IMR-90 (cell line): ENCODE data around the gene SARS2. TPM values are rescaled to one million over a fixed set of nuclear protein-coding genes. Genes with fewer than 3 reads are reported as not detected.

Source experiments
- ATAC-seq: fragments of 200-7000 bp; cut with Tn5 transposase; 2 replicates; pipeline ENCODE4 v1.9.1; 2020; ENCODE audit warnings: low read depth, mild to moderate bottlenecking, moderate library complexity
- BruUV-seq: library from RNA; stranded (reverse); fragments of 400-500 nt; replicated peaks from 2 replicates; lab custom pipeline; 2021; lab: Mats Ljungman, UMichigan
- CTCF ChIA-PET: fragments of 300-600 bp; formaldehyde crosslinking; extraction: SDS; loops from one replicate; lab custom pipeline; 2021; ENCODE audit warnings: antibody characterized with exemption; lab: Yijun Ruan, JAX
- POLR2A ChIA-PET: fragments of 300-600 bp; sonication (Branson Sonifier 250); formaldehyde crosslinking; loops from one replicate; lab custom pipeline; 2022; ENCODE audit warnings: antibody characterized with exemption; ENCODE audit not compliant: unreplicated experiment; lab: Charles Lee
- DNase-seq: peaks from one replicate; pipeline ENCODE4 v3.0.0; 2013
- H2AFZ ChIP-seq: replicated peaks from 2 replicates; pipeline ENCODE3; 2013; ENCODE audit warnings: low read length, mild to moderate bottlenecking; ENCODE audit not compliant: poor library complexity
- H2AK5ac ChIP-seq: 2 replicates; pipeline ENCODE4 v1.6.1; 2013; ENCODE audit warnings: low read depth, low read length, inconsistent platforms
- H2AK9ac ChIP-seq: replicated peaks from 2 replicates; pipeline ENCODE3; 2013; ENCODE audit warnings: mild to moderate bottlenecking, low read depth, low read length, moderate library complexity; ENCODE audit not compliant: poor library complexity
- H2BK120ac ChIP-seq: 2 replicates; pipeline ENCODE4 v1.6.1; 2013; ENCODE audit warnings: low read depth, low read length, inconsistent platforms
- H2BK15ac ChIP-seq: 3 replicates; pipeline ENCODE4 v1.6.1; 2013; ENCODE audit warnings: low read depth, low read length, inconsistent platforms
- H2BK20ac ChIP-seq: 2 replicates; pipeline ENCODE4 v1.6.1; 2013; ENCODE audit warnings: low read depth, mild to moderate bottlenecking, inconsistent platforms, low read length, moderate library complexity
- H2BK5ac ChIP-seq: 2 replicates; pipeline ENCODE4 v1.6.1; 2013; ENCODE audit warnings: mild to moderate bottlenecking, low read depth, low read length, inconsistent platforms; ENCODE audit not compliant: poor library complexity, severe bottlenecking
- H3K14ac ChIP-seq: replicated peaks from 2 replicates; pipeline ENCODE4 v1.6.1; 2013; ENCODE audit warnings: low read depth, low read length, inconsistent platforms
- H3K18ac ChIP-seq: 2 replicates; pipeline ENCODE4 v1.6.1; 2013; ENCODE audit warnings: low read depth, low read length, control low read depth
- H3K23ac ChIP-seq: 2 replicates; pipeline ENCODE4 v1.6.1; 2013; ENCODE audit warnings: low read depth, low read length, inconsistent platforms
- H3K27ac ChIP-seq: 2 replicates; pipeline ENCODE4 v1.5.1; 2013; ENCODE audit warnings: mild to moderate bottlenecking, control low read depth, low read length; ENCODE audit not compliant: insufficient read depth
- H3K27me3 ChIP-seq: 2 replicates; pipeline ENCODE4 v1.6.1; 2013; ENCODE audit warnings: low read length; ENCODE audit not compliant: control insufficient read depth, insufficient read depth
- H3K36me3 ChIP-seq: 2 replicates; pipeline ENCODE4 v1.6.1; 2013; ENCODE audit warnings: low read length, mixed read lengths; ENCODE audit not compliant: control insufficient read depth, insufficient read depth
- H3K4ac ChIP-seq: 2 replicates; pipeline ENCODE4 v1.6.1; 2013; ENCODE audit warnings: low read depth, low read length, inconsistent platforms
- H3K4me1 ChIP-seq: 2 replicates; pipeline ENCODE4 v1.6.1; 2013; ENCODE audit warnings: low read length, mixed read lengths; ENCODE audit not compliant: control insufficient read depth, insufficient read depth
- H3K4me2 ChIP-seq: 2 replicates; pipeline ENCODE4 v1.6.1; 2013; ENCODE audit warnings: low read depth, mild to moderate bottlenecking, control low read depth, low read length, moderate library complexity
- H3K4me3 ChIP-seq: 2 replicates; pipeline ENCODE4 v1.5.1; 2013; ENCODE audit warnings: low read depth, mild to moderate bottlenecking, control low read depth, low read length, moderate library complexity; ENCODE audit not compliant: insufficient read depth
- H3K56ac ChIP-seq: 2 replicates; pipeline ENCODE4 v1.6.1; 2013; ENCODE audit warnings: low read length, inconsistent platforms; ENCODE audit not compliant: insufficient read depth; ENCODE audit errors: extremely low read depth
- H3K79me1 ChIP-seq, 2 experiments: 2 replicates each; pipeline ENCODE4 v1.6.1; 2013; ENCODE audit warnings: low read length in 2 of 2, inconsistent platforms in 1 of 2, low read depth in 1 of 2
- H3K9ac ChIP-seq: 2 replicates; pipeline ENCODE4 v1.6.1; 2013; ENCODE audit warnings: low read depth, low read length, control low read depth
- H3K9me1 ChIP-seq: 2 replicates; pipeline ENCODE4 v1.6.1; 2013; ENCODE audit warnings: low read length, inconsistent platforms; ENCODE audit not compliant: insufficient read depth
- H3K9me3 ChIP-seq: 2 replicates; pipeline ENCODE4 v1.6.1; 2013; ENCODE audit warnings: low read length; ENCODE audit not compliant: control insufficient read depth, insufficient read depth
- H4K20me1 ChIP-seq: 2 replicates; pipeline ENCODE4 v1.6.1; 2013; ENCODE audit warnings: low read length, inconsistent platforms; ENCODE audit not compliant: insufficient read depth
- H4K5ac ChIP-seq: 2 replicates; pipeline ENCODE4 v1.6.1; 2013; ENCODE audit warnings: mild to moderate bottlenecking, low read depth, low read length, control low read depth
- H4K8ac ChIP-seq, 2 experiments: 2 replicates each; pipeline ENCODE4 v1.6.1; 2013; ENCODE audit warnings: low read depth in 2 of 2, low read length in 2 of 2, control low read depth in 1 of 2, inconsistent platforms in 1 of 2
- H4K91ac ChIP-seq: 2 replicates; pipeline ENCODE4 v1.6.1; 2013; ENCODE audit warnings: low read depth, low read length, inconsistent platforms; ENCODE audit not compliant: insufficient read depth
- MAZ ChIP-seq: IDR thresholded peaks from 2 replicates; pipeline ENCODE4 v1.6.1; 2012; ENCODE audit warnings: low read depth, mild to moderate bottlenecking, low read length, improper control_type of control experiment, moderate library complexity, borderline replicate concordance
- SMC3 ChIP-seq: fragments of 150-350 bp; IDR thresholded peaks from 2 replicates; pipeline ENCODE4 v1.6.1; 2016; ENCODE audit warnings: low read depth, mild to moderate bottlenecking, antibody characterized with exemption, low read length, moderate library complexity
- dilution Hi-C: fragments of 300-500 bp; cut with HindIII; formaldehyde crosslinking; loops from one replicate; pipeline ENCODE4 v1.14.3; 2018; ENCODE audit warnings: low sequenced_read_pairs; ENCODE audit not compliant: unreplicated experiment
- in situ Hi-C: fragments of 300-500 bp; cut with MboI; formaldehyde crosslinking; loops from 3 replicates; pipeline ENCODE4 v1.14.3; 2019; ENCODE audit warnings: low sequenced_read_pairs, inconsistent platforms, mixed read lengths
- intact Hi-C: fragments of 100-400 bp; cut with micrococcal nuclease; formaldehyde crosslinking; loops from 2 replicates; pipeline ENCODE4 v1.10.0; 2022
- polyA plus RNA-seq, 3 experiments: library from polyadenylated mRNA; depleted of rRNA; stranded (reverse); fragments of >200 nt; gene quantifications; 2 replicates each; pipeline ENCODE4 v1.2.3, GENCODE V29; 2012; ENCODE audit warnings: low replicate concordance in 1 of 3
- total RNA-seq: library from RNA; depleted of rRNA; stranded (reverse); fragments of >200 nt; gene quantifications from 2 replicates; pipeline ENCODE4 v1.2.3, GENCODE V29; 2012

Gene SARS2
- total and polyA plus RNA-seq, 2 of the 4 experiments (the other 2 are of a cell fraction) = 10.8 to 33.4 TPM

- Histone ChIP-seq H3K9me1 (0 out of 2 replicates have a peak, but pooled peaks cover 2% of the 10 kb centered on the region), H3K4me1 (no peaks in the 10 kb centered on the region), H3K23ac (no peak overlapping the region), H3K9me3 (no peaks in the 10 kb centered on the region), H2BK20ac (no peak overlapping the region), H2BK120ac (no peak overlapping the region), H3K4me3 (no peak overlapping the region), H3K27ac (no peak overlapping the region), H3K4me2 (no peak overlapping the region), H3K56ac (no peak overlapping the region), H4K20me1 (no peaks in the 10 kb centered on the region; the same call in 1 of the 2 replicates), H2AFZ (no peak overlapping the region), H3K14ac (no peak overlapping the region), H4K91ac (no peak overlapping the region), H3K36me3 (peaks cover 21% of the 10 kb centered on the region), H3K4ac (no peak overlapping the region), H2BK5ac (no peak overlapping the region), H2AK5ac (no peak overlapping the region), H2BK15ac (no peak overlapping the region), H3K9ac (no peak overlapping the region), H2AK9ac (no peak overlapping the region), H3K18ac (no peak overlapping the region), H3K27me3 (no peaks in the 10 kb centered on the region), H3K79me1 (no peaks in the 10 kb centered on the region), H4K8ac (no peak overlapping the region), H4K5ac (no peak overlapping the region)
- intact Hi-C loops (no loop called here), dilution Hi-C loops (no loop called here), in situ Hi-C loops (no loop called here)
- ATAC-seq (no peak), DNase-seq (no peak)
- no TSS peak for BruUV-seq
- CTCF ChIA-PET = no interaction called here
- POLR2A ChIA-PET = no interaction called here
- TF ChIP-seq SMC3 = no peak
- no peak for TF ChIP-seq MAZ
Measured at GRCh38 chr19:38890686-38891085, 39.9 kb downstream of the SARS2 start.
